Endometrium (tissue), 2 donors: ENCODE measurements around the gene COPB2.
"Not testable (repeated sequence)": the region's sequence is repeated elsewhere in the genome, so short reads cannot be mapped to it uniquely, and the experiment has no call there.

Source experiments
- FAIRE-seq: peaks from 2 replicates; lab custom pipeline; 2012; peaks lifted over from hg19 to GRCh38; lab: Jason Lieb, UNC
- donor health status: control.
- donor health status: control.

COPB2 gene

DNA sequence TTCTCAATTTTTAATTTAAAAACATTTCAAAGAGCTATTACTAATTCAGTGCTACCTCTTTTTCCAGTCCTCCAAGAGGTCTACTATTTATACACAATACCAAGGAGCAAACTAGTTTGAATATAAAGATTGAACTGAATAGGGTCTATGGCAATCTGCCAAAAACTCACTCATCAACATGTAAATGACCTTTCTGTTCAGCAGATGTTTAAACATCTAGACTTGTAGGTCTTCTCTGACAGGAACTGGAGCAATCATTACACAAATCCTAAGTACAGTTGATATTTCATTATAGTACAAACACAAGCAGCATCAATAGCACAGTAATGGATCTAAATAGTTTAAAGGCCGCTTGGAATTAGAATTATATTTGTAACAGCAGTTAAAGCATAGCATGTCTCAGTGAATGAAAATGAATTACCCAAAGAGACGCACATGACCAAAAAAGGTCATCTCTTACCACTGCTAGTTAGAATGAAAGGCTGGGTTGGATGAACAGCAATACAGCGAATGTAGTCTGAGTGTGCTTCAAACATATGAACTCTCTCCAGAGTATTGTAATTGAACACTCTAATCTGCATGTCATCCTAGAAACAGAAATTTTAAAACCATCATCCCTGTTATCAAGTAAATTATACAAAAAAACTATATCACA is 10.7 kb downstream of the COPB2 start:
- no peak for FAIRE-seq

- no peak for FAIRE-seq
Measured at GRCh38 chr3:139377378-139377777, 12.1 kb downstream of the COPB2 start.

DNA sequence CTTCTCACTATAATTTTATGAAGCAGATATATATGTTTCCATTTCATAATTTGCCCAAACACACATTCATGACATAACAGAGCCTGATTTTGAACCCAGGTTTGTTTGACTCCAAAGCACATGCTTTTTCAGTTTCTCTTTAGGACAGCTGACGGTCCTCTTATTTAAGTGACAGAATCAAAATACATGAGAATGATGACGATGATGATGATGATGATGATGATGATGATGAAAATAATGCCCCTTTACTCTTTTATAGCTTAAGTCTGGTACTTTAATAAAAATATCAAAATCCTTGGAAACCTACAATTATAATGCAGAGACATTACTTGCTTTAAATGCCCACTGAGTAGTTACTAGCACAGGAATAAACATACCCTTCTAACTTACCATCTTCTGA is 15.3 kb downstream of the COPB2 start:
- no peak for FAIRE-seq

GRCh38 chr3:139364549-139364948 is 24.9 kb downstream of the COPB2 start:
- FAIRE-seq: no peak

- no peak for FAIRE-seq
Measured at GRCh38 chr3:139361276-139361675, 28.2 kb downstream of the COPB2 start.

GRCh38 chr3:139358841-139359562 is 30.4 kb downstream of the COPB2 start:
- no peak for FAIRE-seq

- FAIRE-seq: no peak
Measured at GRCh38 chr3:139357899-139358298, 31.5 kb downstream of the COPB2 start.

DNA sequence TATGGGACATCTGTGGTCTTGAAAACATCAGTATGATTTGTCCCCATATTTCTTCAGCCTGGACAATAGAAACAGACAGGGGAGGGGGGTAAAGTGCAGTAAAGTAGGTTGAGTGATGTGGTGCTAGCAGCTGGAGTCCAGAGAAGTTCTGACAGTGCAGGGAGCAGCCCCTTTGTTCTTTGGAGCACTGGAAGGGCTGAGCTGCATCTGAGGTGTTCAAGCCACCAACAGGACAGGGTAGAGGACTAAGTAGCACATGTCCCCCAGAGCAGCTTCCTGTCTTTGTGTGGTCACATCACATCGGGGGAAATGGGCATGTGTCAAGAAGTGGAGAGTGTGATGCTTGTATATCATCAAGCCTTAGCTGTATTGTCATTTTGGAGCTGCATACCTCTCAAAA is 33.6 kb downstream of the COPB2 start:
- FAIRE-seq: no peak

DNA sequence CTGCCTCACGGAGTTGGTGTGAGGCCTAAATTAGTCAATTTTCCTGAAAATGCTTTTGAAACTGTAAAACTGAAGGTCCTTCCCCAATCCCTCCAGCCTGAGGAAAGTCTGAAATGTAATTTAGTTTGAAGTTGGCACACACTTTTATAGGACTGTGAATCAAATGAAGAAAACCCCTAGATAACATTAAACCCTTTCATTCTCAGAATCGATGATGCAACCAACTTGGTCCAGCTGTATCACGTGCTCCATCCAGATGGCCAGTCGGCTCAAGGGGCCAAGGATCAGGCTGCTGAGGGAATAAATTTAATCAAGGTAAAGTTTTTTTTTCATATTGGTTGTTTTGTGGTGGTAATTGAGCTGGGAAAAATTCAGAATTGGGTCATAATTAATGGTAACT is 34.0 kb downstream of the COPB2 start:
- FAIRE-seq: no peak

GRCh38 chr3:139354661-139355060 is 34.8 kb downstream of the COPB2 start:
- FAIRE-seq: no peak

DNA sequence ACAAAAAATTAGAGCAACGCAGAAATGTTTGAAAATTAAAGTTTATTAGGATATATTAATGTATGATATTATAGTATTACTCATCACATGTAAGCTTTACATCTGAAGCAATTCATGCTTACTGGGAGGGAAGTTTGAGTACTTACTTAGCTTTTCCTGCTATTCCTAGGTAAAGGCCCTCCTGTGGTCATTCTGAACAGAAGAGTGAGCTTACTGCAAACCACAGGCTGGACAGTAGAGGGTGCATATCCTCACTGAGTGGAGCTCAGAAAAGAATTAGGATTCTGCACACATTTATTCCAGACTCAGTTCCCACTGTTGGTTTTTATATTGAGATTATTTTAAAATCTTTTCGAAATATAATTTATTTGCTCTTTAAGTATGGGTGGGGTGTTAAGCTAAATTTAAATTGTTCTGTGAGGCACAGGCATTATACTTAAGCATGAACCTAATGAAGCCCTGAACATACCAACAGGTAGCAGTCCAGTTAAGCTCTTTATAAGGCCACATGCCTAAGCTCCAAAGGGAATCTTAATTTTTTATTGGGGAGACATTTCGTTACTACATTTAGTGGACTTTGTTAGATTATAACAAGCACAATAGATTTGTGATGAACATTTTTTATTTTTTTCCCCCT is 35.4 kb downstream of the COPB2 start:
- FAIRE-seq: peak; percentile 70

DNA sequence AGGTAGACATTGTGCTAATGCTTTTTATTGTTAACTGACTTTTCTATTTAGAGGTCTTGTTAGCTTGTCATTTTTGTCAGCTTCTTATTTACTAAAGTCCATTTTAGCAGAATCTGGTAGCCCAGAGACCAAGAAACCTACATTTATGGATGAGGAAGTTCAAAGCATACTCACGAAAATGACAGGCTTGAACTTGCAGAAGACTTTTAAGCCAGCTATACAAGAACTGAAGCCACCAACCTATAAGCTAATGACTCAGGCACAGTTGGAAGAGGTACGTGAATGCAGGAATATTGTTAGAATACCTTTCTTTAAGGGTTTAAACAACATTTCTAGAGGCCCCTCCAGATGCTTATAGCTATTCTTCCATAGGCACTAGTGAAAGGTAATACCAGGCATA is 42.7 kb downstream of the COPB2 start:
- FAIRE-seq: no peak

- FAIRE-seq: peak; percentile 69
Measured at GRCh38 chr3:139343895-139344856, 45.3 kb downstream of the COPB2 start, which contains the start of gene MRPS22. MRPS22 (plus strand) TSS chr3:139344020; CDS start chr3:139344027, 7 bp downstream.

- FAIRE-seq: no peak
Measured at GRCh38 chr3:139342054-139342453, 47.4 kb downstream of the COPB2 start.

GRCh38 chr3:139340784-139341183 is 48.7 kb downstream of the COPB2 start:
- FAIRE-seq: no peak

- FAIRE-seq: no peak
Measured at GRCh38 chr3:139339219-139339906, 50.1 kb downstream of the COPB2 start.

DNA sequence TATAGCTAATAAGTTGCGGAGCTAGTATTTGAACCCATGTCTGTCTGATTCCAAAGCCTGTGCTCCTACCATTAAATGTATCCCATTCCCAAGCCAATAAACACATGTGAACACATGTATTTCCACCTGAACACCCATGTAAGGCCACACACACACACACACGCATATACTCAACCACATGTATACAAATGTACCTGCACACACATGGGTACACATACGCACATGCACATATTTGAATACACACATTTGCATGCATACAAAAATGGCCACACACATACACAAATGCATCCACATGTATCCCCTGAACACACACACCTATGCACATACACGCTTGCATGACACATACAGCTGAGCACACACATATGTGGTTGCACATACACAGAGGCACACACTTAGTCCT is 51.0 kb downstream of the COPB2 start:
- no peak for FAIRE-seq

GRCh38 chr3:139334675-139335074 is 54.8 kb downstream of the COPB2 start:
- FAIRE-seq: not testable (repeated sequence)

DNA sequence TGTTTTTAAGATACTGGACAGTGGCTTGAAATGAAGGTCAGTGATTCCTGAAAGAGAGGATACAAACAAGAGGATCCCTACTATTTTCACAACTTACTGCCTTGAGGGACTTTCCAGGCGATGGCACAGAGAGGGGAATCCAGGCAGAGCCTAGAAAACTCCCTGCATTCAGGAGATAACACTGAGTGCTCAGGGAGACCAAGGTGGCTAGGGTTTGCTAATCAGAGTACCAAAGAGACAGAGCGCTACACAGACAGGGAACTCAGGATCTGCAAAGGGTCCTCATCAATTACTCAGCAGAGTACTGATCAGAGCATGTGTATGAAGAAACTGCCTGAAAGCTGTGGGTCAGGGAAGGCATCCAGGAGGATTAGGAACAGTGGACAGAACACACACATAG is 57.4 kb downstream of the COPB2 start:
- no peak for FAIRE-seq

DNA sequence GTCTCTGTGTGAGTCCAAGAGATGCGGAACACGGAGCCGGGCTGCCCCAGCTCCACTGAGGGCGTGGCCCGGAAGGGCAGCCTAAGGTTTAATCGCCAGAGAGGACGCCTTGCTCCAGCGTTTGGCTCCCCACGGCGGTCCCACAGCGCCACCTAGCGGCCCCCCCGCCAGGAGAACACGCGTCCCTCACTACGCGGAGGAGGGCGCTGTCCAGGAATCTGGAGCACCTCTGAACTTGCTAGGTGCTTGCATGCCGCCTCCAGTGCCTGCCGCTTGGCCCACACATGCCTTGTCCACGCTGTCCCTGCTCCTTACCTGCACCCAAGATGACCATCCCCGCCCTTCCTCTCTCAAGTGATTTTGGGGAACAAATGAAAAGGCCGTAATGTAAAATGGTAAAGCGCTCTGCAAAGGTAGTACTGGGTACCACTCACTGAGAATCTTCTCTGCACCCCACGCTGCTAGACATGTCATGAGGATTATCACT is 60.0 kb downstream of the COPB2 start:
- FAIRE-seq: no peak

GRCh38 chr3:139328356-139328755 is 61.1 kb downstream of the COPB2 start:
- no peak for FAIRE-seq
